ENCODE measurements around the gene NOTCH4. TPM values are rescaled to one million over a fixed set of nuclear protein-coding genes. Genes with fewer than 3 reads are reported as not detected.
"Not testable (repeated sequence)": the region's sequence is repeated elsewhere in the genome, so short reads cannot be mapped to it uniquely, and the experiment has no call there.

Gene NOTCH4
- 0.26 and 0.38 TPM in 2 replicates for total RNA-seq

GRCh38 chr6:32223258-32224235, at the start of gene NOTCH4:
Gene NOTCH4, minus strand, starts transcription at chr6:32224067. Its CDS starts 139 bp downstream, at chr6:32223928.
- FAIRE-seq (no peak), DNase-seq (ENCODE audit: low read depth) (no peak)
- no peaks in the 10 kb centered on the region for H3K27me3 ChIP-seq (ENCODE audit: control insufficient read depth, insufficient read depth, low read length)
- TF ChIP-seq, protein P1, sequence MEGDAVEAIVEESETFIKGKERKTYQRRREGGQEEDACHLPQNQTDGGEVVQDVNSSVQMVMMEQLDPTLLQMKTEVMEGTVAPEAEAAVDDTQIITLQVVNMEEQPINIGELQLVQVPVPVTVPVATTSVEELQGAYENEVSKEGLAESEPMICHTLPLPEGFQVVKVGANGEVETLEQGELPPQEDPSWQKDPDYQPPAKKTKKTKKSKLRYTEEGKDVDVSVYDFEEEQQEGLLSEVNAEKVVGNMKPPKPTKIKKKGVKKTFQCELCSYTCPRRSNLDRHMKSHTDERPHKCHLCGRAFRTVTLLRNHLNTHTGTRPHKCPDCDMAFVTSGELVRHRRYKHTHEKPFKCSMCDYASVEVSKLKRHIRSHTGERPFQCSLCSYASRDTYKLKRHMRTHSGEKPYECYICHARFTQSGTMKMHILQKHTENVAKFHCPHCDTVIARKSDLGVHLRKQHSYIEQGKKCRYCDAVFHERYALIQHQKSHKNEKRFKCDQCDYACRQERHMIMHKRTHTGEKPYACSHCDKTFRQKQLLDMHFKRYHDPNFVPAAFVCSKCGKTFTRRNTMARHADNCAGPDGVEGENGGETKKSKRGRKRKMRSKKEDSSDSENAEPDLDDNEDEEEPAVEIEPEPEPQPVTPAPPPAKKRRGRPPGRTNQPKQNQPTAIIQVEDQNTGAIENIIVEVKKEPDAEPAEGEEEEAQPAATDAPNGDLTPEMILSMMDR (IDR thresholded peaks at IDR 0.05; ENCODE audit: insufficient read depth, low read length, severe bottlenecking) = no peak
- H3K4me3 ChIP-seq (ENCODE audit: low read depth, low read length) = no peak within 1 kb of the TSS
- H3K36me3 ChIP-seq (ENCODE audit: control insufficient read depth, insufficient read depth, low read length) = no peaks in the 10 kb centered on the region

DNA sequence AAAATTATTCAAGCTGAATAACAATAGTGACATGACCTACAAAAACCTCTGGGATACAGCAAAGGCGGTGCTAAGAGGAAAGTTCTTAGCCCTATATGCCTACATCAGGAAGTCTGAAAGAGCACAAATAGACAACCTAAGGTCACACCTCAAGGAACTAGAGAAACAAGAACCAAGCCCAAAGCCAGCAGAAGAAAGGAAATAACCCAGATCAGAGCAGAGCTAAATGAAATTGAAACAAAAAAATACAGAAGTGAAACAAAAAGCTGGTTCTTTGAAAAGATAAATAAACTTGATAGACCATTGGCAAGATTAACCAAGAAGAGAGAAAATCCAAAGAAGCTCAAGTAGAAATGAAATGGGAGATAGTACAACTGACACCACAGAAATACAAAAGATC, 47.6 kb upstream of the NOTCH4 start:
- TF ChIP-seq, protein P1 (IDR thresholded peaks at IDR 0.05; ENCODE audit: insufficient read depth, low read length, severe bottlenecking) = no peak
- FAIRE-seq = no peak

DNA sequence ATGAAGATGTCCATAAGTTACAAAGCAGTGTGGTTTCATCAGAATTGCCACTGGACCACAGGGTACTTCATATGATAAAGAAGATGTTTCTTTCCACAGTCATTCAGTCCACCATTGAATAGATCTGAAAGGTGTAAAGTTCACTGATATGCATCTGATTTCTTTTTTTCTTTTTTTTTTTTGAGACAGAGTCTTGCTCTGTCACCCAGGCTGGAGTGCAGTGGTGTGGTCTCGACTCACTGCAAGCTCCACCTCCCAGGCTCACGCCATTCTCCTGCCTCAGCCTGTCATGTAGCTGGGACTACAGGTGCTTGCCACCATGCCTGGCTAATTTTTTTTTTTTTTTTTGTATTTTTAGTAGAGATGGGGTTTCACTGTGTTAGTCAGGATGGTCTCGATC, 44.6 kb upstream of the NOTCH4 start:
- not testable (repeated sequence) for FAIRE-seq; H3K27me3 ChIP-seq (ENCODE audit: control insufficient read depth, insufficient read depth, low read length); H3K4me3 ChIP-seq (ENCODE audit: low read depth, low read length); DNase-seq (ENCODE audit: low read depth); H3K36me3 ChIP-seq (ENCODE audit: control insufficient read depth, insufficient read depth, low read length)

More for the DNA sequence above, 47.6 kb upstream of the NOTCH4 start:
- no peaks in the 10 kb centered on the region for H3K36me3 ChIP-seq (ENCODE audit: control insufficient read depth, insufficient read depth, low read length)
- H3K4me3 ChIP-seq (ENCODE audit: low read depth, low read length) = no peak overlapping the region
- H3K27me3 ChIP-seq (ENCODE audit: control insufficient read depth, insufficient read depth, low read length) = no peaks in the 10 kb centered on the region
- DNase-seq (ENCODE audit: low read depth) = no peak

DNA sequence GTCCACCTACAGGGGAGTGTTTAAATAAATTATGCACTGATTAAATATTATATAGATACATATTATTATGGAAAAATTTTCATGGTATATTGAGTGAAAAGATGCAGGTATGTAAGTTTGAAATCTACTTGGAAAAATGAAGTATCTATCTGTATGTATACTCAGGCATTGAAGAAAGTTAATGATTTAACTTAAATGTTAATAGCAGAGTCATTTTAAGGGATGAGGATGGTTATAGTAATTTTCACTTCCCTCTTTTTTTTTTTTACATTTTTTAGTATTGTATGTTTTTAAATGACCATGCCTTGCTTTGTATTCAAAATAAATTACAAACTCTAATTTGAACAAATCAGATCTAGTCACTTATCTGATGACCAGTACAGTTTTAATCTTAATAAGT, 43.2 kb upstream of the NOTCH4 start:
- H3K36me3 ChIP-seq (ENCODE audit: control insufficient read depth, insufficient read depth, low read length) = no peaks in the 10 kb centered on the region
- FAIRE-seq (no peak), DNase-seq (ENCODE audit: low read depth) (no peak)
- H3K4me3 ChIP-seq (ENCODE audit: low read depth, low read length) = no peak overlapping the region
- H3K27me3 ChIP-seq (ENCODE audit: control insufficient read depth, insufficient read depth, low read length) = no peaks in the 10 kb centered on the region
- TF ChIP-seq, protein P1 (IDR thresholded peaks at IDR 0.05; ENCODE audit: insufficient read depth, low read length, severe bottlenecking) = no peak

- DNase-seq (ENCODE audit: low read depth); H3K27me3 ChIP-seq (ENCODE audit: control insufficient read depth, insufficient read depth, low read length); H3K36me3 ChIP-seq (ENCODE audit: control insufficient read depth, insufficient read depth, low read length); H3K4me3 ChIP-seq (ENCODE audit: low read depth, low read length); FAIRE-seq: not testable (repeated sequence)
These were observed 33.4 kb upstream of the NOTCH4 start for GRCh38 chr6:32257262-32257661.

DNA sequence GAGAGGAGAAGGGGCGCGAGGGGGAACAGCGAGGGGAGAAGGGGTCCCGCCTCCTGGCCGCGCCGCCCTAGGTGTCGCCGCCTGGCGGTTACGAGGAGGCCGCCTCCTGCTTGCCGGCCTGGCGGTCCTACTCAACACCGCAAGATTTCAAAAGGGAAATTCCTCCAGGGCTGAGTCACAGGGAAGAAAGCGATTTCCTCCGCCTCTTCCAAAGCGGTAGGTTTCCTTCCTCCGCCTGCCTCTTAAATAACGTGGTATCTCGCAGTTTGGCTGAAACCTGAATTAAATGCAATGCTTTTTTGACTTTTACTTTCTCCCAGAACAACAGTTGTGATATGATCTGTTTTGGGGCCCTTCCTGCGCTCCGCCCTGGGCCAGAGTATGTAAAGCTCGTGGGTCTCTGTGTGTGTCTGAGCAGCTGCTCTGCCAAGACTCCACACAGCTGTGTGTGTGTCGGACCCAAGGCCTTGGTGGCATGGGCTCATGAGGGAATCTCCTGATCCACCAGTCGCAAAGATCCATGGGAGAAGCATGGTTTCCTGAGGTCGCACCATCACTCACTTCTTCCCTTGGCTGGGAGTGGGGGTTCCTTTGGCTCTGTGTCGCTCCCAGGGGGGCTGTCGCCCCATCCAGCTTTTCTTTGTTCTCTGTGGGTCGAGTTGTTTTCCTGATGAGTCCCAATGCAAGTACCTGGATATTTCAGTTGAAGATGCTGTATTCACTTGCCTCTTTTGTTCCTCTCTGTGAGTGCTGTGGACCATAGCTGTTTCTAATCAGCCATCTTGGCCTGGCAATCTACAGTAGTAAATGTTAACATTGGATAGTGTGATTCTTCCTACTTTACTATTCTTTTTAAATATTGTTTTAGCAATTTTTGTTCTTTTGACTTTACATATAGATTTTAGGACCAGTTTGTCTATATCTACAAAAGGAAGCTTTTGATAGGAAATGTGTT, 31.6 kb upstream of the NOTCH4 start:
- no peaks in the 10 kb centered on the region for H3K27me3 ChIP-seq (ENCODE audit: control insufficient read depth, insufficient read depth, low read length)
- TF ChIP-seq, protein P1 (IDR thresholded peaks at IDR 0.05; ENCODE audit: insufficient read depth, low read length, severe bottlenecking) = peak; percentile 94
- H3K36me3 ChIP-seq (ENCODE audit: control insufficient read depth, insufficient read depth, low read length) = no peaks in the 10 kb centered on the region
- no peak for FAIRE-seq
- peak; percentile 86 for DNase-seq (ENCODE audit: low read depth)
- H3K4me3 ChIP-seq (ENCODE audit: low read depth, low read length) = peak overlapping the region; percentile 28

All from bronchial epithelial cell (primary cell).